AG10803 (cell line): Measurements from ENCODE around the gene VEGFB.

Experiments
- DNase-seq: peaks from one replicate; pipeline ENCODE4 v3.0.0; 2010; ENCODE audit warnings: low read depth
- H3K4me3 ChIP-seq: 2 replicates; pipeline ENCODE4 v1.5.1; 2011; ENCODE audit warnings: mild to moderate bottlenecking, low read length, control low read depth
- CTCF ChIP-seq: conservative IDR thresholded peaks from 2 replicates; pipeline ENCODE4 v1.5.1; 2011; ENCODE audit warnings: mild to moderate bottlenecking, low read length, control low read depth, inconsistent platforms

The VEGFB gene

GRCh38 chr11:64198511-64198910 is 35.9 kb upstream of the VEGFB start:
- H3K4me3 ChIP-seq, result no peak overlapping the region
- DNase-seq, result no peak
- no peak for TF ChIP-seq CTCF

GRCh38 chr11:64201543-64201942 is 32.8 kb upstream of the VEGFB start:
- no peak for TF ChIP-seq CTCF
- DNase-seq, result no peak
- no peak overlapping the region for H3K4me3 ChIP-seq

GRCh38 chr11:64202992-64203391 is 31.4 kb upstream of the VEGFB start:
- DNase-seq, result no peak
- H3K4me3 ChIP-seq, result no peak overlapping the region
- TF ChIP-seq CTCF, result no peak

- no peak overlapping the region for H3K4me3 ChIP-seq
- no peak for DNase-seq
- TF ChIP-seq CTCF, result no peak
These were observed 30.8 kb upstream of the VEGFB start for GRCh38 chr11:64203421-64204079.

- H3K4me3 ChIP-seq, result no peak overlapping the region
- DNase-seq, result no peak
- no peak for TF ChIP-seq CTCF
These were observed 30.3 kb upstream of the VEGFB start for GRCh38 chr11:64204080-64204440.

GRCh38 chr11:64204464-64204989 is 29.9 kb upstream of the VEGFB start:
- peak; percentile 79 for TF ChIP-seq CTCF
- no peak overlapping the region for H3K4me3 ChIP-seq
- peak; percentile 95 for DNase-seq

GRCh38 chr11:64206457-64207255 is 27.7 kb upstream of the VEGFB start, which contains the start of gene FERMT3:
Gene FERMT3 (plus strand): TSS chr11:64206721. CDS start chr11:64207365, 644 bp downstream.
- TF ChIP-seq CTCF, result no peak
- no peak within 1 kb of the TSS for H3K4me3 ChIP-seq
- DNase-seq, result no peak
